CD1c-positive myeloid dendritic cell (primary cell): ENCODE results near the gene ZFX.

ENCODE experiments used
- DNase-seq: peaks from one replicate; pipeline ENCODE4 v3.0.0-alpha.2; 2016; ENCODE audit errors: extremely low spot score

ZFX gene

GRCh38 chrX:24241822-24242648 is 92.5 kb downstream of the ZFX start:
- DNase-seq, result peak; percentile 3

GRCh38 chrX:24242649-24243175 is 93.2 kb downstream of the ZFX start:
- DNase-seq, result peak; percentile 76

DNA sequence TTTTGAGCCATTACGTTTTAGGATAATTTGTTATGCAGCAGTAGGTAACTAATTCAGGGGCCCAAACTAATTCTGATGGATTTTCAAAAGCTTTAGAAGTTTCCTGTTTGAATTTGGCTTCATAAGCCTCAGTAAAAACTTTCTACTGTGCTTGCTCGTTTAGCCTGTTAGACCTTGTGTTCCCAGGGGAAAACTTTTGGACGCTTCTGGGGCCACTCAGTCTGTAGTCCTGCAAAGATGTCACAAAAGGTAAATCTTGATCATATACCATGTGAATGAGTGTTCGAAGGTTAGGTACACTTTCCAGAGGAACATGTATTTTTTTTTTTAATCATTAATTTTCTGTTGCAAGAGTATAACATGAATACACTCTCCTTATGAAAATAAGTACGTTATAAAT is 93.7 kb downstream of the ZFX start:
- DNase-seq, result no peak

DNA sequence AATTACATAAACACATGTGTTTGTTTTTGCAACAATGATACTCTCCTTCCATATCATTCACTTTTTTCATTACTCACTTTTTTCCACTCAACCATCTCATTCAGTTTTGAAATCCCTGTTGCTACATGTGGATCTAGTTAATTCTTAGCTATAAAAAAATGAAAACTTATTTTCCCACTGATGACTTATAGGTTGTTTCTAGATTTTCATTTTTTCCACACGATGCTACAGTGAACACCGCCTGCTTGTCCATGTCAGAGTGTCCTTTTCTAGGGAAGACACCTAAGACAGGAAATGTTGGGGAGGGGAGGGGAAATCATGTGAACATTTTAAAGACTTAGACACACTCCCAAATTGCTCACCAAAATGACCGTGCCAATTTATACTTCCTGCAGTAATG is 94.2 kb downstream of the ZFX start:
- DNase-seq, result no peak

DNA sequence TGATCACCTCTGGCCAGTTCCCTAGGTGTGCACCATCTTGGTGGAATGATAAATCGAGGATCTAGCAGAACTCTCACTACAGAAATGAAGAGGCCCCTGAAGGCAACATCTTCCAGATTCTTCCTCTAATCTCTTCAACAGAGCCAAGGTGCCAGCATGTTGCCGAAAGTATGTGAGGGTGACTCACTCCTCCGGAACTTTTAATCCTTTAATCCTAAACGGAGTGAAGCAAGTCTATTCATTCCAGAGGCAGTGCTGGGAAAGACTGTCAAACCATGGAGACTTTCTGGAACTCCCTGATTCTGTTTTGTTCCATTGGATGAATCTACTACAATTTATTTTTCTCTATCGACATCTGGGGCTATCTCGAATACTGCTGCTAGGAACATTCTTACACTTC is 95.7 kb downstream of the ZFX start:
- DNase-seq, result no peak

GRCh38 chrX:24248042-24248441 is 98.5 kb downstream of the ZFX start:
- DNase-seq, result no peak

GRCh38 chrX:24253030-24253429 is 103.5 kb downstream of the ZFX start:
- no peak for DNase-seq

- DNase-seq, result no peak
Observed at GRCh38 chrX:24253469-24253868, 103.9 kb downstream of the ZFX start.

- no peak for DNase-seq
Observed at GRCh38 chrX:24257011-24257410, 107.5 kb downstream of the ZFX start.

DNA sequence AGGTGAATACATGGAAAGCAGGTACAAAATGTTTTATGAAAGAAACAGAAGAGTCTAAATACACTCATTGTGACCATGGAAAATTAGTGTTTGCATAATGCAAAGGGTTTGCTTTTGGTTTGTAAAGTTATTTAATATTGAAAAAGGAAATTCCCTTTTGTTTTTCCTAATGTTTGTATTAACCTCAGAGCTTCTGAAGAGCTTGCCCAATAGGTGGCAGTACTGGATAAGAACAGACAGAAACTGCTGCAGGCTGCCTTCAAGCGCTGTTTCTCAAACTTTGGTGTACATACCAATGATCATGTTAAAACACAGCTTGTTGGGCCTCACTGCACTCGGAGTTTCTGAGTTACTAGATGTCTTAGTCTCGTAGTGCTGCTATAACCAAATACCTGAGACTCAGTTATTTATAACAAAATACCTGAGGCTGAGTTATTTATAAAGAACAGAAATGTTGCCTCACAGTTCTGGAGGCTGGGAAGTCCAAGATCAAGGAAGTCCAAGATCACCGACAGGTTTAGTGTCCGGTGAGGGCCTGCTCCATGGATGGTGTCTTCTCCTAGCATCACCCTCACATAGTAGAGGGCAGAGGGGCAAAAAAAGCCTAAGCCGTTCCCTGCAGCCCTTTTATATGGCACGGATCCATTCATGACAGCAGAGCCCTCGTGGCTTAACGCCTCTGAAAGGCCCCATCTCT is 110.2 kb downstream of the ZFX start:
- DNase-seq, result peak; percentile 46

DNA sequence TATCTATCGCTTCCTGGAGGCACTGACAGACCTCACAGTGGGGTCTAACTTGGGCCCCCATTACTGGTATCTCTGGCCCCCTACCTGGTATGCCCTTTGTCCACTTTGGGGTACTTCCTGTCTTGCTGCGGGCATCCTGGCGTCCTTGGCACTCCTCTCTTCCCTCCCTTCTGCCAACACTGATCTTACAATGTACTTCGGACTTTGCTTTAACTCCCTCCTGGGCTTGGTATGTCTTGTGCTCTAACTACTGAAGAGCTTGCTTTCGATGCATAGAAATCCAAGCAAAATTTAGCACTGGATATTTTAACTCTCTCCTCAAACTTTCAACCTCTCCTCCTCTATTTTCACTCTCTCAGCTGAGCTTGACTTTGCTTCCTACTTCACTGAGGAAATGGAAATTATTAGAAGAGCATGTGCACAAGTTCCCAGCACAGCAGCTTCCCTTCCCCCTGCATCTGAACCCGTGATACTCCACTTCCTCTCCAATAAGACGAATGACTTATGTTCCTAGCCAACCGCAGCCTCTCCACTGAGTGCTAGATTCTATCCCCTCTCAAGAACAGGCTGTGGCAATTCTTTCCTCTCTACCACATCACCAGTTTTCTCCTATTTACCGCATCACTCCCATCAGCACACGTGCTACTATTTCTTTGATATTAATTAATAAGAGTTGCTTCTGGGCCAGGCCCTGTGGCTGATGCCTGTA is 111.5 kb downstream of the ZFX start:
- DNase-seq, result peak; percentile 56

- DNase-seq, result no peak
Observed at GRCh38 chrX:24262309-24262708, 112.8 kb downstream of the ZFX start.

DNA sequence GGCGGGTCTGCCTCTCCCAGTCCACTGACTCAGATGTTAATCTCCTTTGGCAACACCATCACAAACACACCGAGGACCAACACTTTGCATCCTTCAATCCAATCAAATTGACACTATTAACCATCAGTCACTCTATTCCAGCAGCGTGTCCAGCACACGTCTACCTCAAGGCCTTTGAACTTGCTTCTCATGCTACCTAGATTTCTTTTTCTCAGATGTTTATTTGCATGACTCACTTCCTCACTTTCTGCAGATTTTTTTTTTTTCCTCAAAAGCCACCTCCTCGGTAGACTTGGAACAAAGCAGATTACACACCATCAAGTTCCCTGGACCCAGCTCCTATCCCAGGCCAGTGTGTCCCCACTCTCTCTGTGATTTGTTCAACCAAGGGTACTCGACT is 114.9 kb downstream of the ZFX start:
- DNase-seq, result no peak
